OCI-LY3 (cell line): ENCODE results near the gene ZFP57.

Experiments
- H2AFZ ChIP-seq: fragments of 200-600, 300-600 bp; shearing (Covaris generic); 2 replicates; pipeline ENCODE4 v1.6.0; 2014; ENCODE audit warnings: antibody characterized with exemption, low read depth, low read length
- H3K27ac ChIP-seq: fragments of 200-600, 300-600 bp; sonication (generic); 2 replicates; pipeline ENCODE4 v1.5.1; 2014; ENCODE audit warnings: mild to moderate bottlenecking, low read length, moderate library complexity, mixed read lengths
- H3K27me3 ChIP-seq: fragments of 200-600, 300-600 bp; sonication (generic); 2 replicates; pipeline ENCODE4 v1.6.1; 2014; ENCODE audit warnings: low read depth, low read length, mixed read lengths
- H3K36me3 ChIP-seq: fragments of 200-600, 300-600 bp; sonication (generic); replicated peaks from 2 replicates; pipeline ENCODE3; 2014; ENCODE audit warnings: low read depth, low read length, mixed read lengths
- H3K4me1 ChIP-seq: fragments of 300-600, 200-600 bp; sonication (generic); 2 replicates; pipeline ENCODE4 v1.6.1; 2014; ENCODE audit warnings: low read length, mixed read lengths
- H3K4me2 ChIP-seq: fragments of 200-600, 300-600 bp; sonication (generic); 2 replicates; pipeline ENCODE4 v1.6.1; 2014; ENCODE audit warnings: low read length, mixed read lengths
- H3K4me3 ChIP-seq: fragments of 300-600, 200-600 bp; sonication (generic); 2 replicates; pipeline ENCODE4 v1.5.1; 2014; ENCODE audit warnings: antibody characterized with exemption, mild to moderate bottlenecking, low read length, moderate library complexity
- H3K79me2 ChIP-seq: fragments of 300-600, 200-600 bp; shearing (Covaris generic); 2 replicates; pipeline ENCODE4 v1.6.1; 2014; ENCODE audit warnings: mild to moderate bottlenecking, low read length, mixed read lengths
- H3K9ac ChIP-seq: fragments of 300-600, 200-600 bp; shearing (Covaris generic); 2 replicates; pipeline ENCODE4 v1.6.0; 2014; ENCODE audit warnings: mild to moderate bottlenecking, low read length, moderate library complexity
- H3K9me3 ChIP-seq: fragments of 200-600, 300-600 bp; shearing (Covaris generic); 2 replicates; pipeline ENCODE4 v1.6.1; 2014; ENCODE audit warnings: low read length, mixed read lengths; ENCODE audit not compliant: insufficient read depth
- H4K20me1 ChIP-seq: fragments of 200-600, 300-600 bp; sonication (generic); 2 replicates; pipeline ENCODE4 v1.6.1; 2016; ENCODE audit warnings: low read length, mixed read lengths; ENCODE audit not compliant: insufficient read depth
- EZH2phosphoT487 ChIP-seq: fragments of 200-600 bp; shearing (Covaris generic); IDR thresholded peaks from 2 replicates; pipeline ENCODE4 v1.6.1; 2018; ENCODE audit warnings: antibody characterized with exemption, mixed run types, low read depth
- TF ChIP-seq, protein P1 (sequence below): fragments of 200-600, 300-600 bp; sonication (generic); IDR thresholded peaks from 2 replicates; pipeline ENCODE4 v1.5.1; 2014; ENCODE audit warnings: antibody characterized with exemption, low read length, low read depth

The ZFP57 gene

GRCh38 chr6:29681811-29682210, 859 bp upstream of the ZFP57 start:
- H3K27ac ChIP-seq, result no peak overlapping the region
- H3K36me3 ChIP-seq, result no peaks in the 10 kb centered on the region
- H4K20me1 ChIP-seq, result no peaks in the 10 kb centered on the region

GRCh38 chr6:29680416-29680815, 536 bp downstream of the ZFP57 start:
- H3K9me3 ChIP-seq, result no peaks in the 10 kb centered on the region
- no peak overlapping the region for H3K4me2 ChIP-seq
- H3K79me2 ChIP-seq, result no peaks in the 10 kb centered on the region
- H3K9ac ChIP-seq, result no peak overlapping the region
- no peak overlapping the region for H3K4me3 ChIP-seq
- H3K36me3 ChIP-seq, result no peaks in the 10 kb centered on the region
- TF ChIP-seq EZH2phosphoT487, result no peak
- TF ChIP-seq, protein P1, sequence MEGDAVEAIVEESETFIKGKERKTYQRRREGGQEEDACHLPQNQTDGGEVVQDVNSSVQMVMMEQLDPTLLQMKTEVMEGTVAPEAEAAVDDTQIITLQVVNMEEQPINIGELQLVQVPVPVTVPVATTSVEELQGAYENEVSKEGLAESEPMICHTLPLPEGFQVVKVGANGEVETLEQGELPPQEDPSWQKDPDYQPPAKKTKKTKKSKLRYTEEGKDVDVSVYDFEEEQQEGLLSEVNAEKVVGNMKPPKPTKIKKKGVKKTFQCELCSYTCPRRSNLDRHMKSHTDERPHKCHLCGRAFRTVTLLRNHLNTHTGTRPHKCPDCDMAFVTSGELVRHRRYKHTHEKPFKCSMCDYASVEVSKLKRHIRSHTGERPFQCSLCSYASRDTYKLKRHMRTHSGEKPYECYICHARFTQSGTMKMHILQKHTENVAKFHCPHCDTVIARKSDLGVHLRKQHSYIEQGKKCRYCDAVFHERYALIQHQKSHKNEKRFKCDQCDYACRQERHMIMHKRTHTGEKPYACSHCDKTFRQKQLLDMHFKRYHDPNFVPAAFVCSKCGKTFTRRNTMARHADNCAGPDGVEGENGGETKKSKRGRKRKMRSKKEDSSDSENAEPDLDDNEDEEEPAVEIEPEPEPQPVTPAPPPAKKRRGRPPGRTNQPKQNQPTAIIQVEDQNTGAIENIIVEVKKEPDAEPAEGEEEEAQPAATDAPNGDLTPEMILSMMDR, result no peak
- no peak overlapping the region for H3K27ac ChIP-seq
- H3K27me3 ChIP-seq, result no peaks in the 10 kb centered on the region
- H3K4me1 ChIP-seq, result no peaks in the 10 kb centered on the region
- H2AFZ ChIP-seq, result no peak overlapping the region
- H4K20me1 ChIP-seq, result no peaks in the 10 kb centered on the region

More at GRCh38 chr6:29681811-29682210, 859 bp upstream of the ZFP57 start:
- Histone ChIP-seq H3K4me1 (no peaks in the 10 kb centered on the region), H3K79me2 (no peaks in the 10 kb centered on the region), H3K9me3 (no peaks in the 10 kb centered on the region), H3K27me3 (no peaks in the 10 kb centered on the region), H3K4me3 (no peak overlapping the region), H3K9ac (no peak overlapping the region), H2AFZ (no peak overlapping the region), H3K4me2 (no peak overlapping the region)
- TF ChIP-seq, protein P1, result no peak
- no peak for TF ChIP-seq EZH2phosphoT487

GRCh38 chr6:29679962-29680361, 990 bp downstream of the ZFP57 start:
- Histone ChIP-seq H3K4me3 (no peak overlapping the region), H3K9ac (no peak overlapping the region), H2AFZ (no peak overlapping the region), H3K36me3 (no peaks in the 10 kb centered on the region), H3K27me3 (no peaks in the 10 kb centered on the region), H3K9me3 (no peaks in the 10 kb centered on the region), H3K27ac (no peak overlapping the region), H3K79me2 (no peaks in the 10 kb centered on the region), H4K20me1 (no peaks in the 10 kb centered on the region), H3K4me1 (no peaks in the 10 kb centered on the region), H3K4me2 (no peak overlapping the region)
- TF ChIP-seq, protein P1, result no peak

GRCh38 chr6:29678114-29678513, 2.8 kb downstream of the ZFP57 start:
- no peak overlapping the region for H2AFZ ChIP-seq
- H3K9ac ChIP-seq, result no peak overlapping the region
- H3K4me3 ChIP-seq, result no peak overlapping the region
- TF ChIP-seq, protein P1, result no peak
- no peak for TF ChIP-seq EZH2phosphoT487
- H4K20me1 ChIP-seq, result no peaks in the 10 kb centered on the region
- no peaks in the 10 kb centered on the region for H3K79me2 ChIP-seq
- no peaks in the 10 kb centered on the region for H3K36me3 ChIP-seq
- no peaks in the 10 kb centered on the region for H3K9me3 ChIP-seq
- H3K27me3 ChIP-seq, result no peaks in the 10 kb centered on the region
- no peak overlapping the region for H3K4me2 ChIP-seq
- H3K4me1 ChIP-seq, result no peaks in the 10 kb centered on the region
- no peak overlapping the region for H3K27ac ChIP-seq
